OCI-LY1 (cell line): Measurements from ENCODE around the gene SAMD8.

ENCODE experiments used
- H2AFZ ChIP-seq: fragments of 200-600 bp; sonication (generic), shearing (Covaris generic); 2 replicates; pipeline ENCODE4 v1.6.0; 2014; ENCODE audit warnings: antibody characterized with exemption, mild to moderate bottlenecking, low read length
- H3F3A ChIP-seq: fragments of 200-600 bp; sonication (generic), shearing (Covaris generic); 2 replicates; pipeline ENCODE4 v1.6.0; 2014; ENCODE audit warnings: mild to moderate bottlenecking, antibody characterized with exemption, low read length, moderate library complexity; ENCODE audit not compliant: insufficient read depth
- H3K27ac ChIP-seq: fragments of 200-600 bp; sonication (generic); 2 replicates; pipeline ENCODE4 v1.5.1; 2014; ENCODE audit warnings: low read length, mixed run types, mild to moderate bottlenecking, low read depth; ENCODE audit not compliant: poor library complexity, severe bottlenecking
- H3K27me3 ChIP-seq: fragments of 200-600 bp; sonication (generic); 2 replicates; pipeline ENCODE4 v1.6.0; 2014; ENCODE audit warnings: antibody characterized with exemption, mild to moderate bottlenecking, low read length, moderate library complexity; ENCODE audit not compliant: insufficient read depth
- H3K36me3 ChIP-seq: fragments of 200-600 bp; sonication (generic); 2 replicates; pipeline ENCODE4 v1.6.1; 2014; ENCODE audit warnings: mild to moderate bottlenecking, antibody characterized with exemption, low read length, moderate library complexity, mixed read lengths; ENCODE audit not compliant: insufficient read depth
- H3K4me1 ChIP-seq: fragments of 200-600 bp; sonication (generic); 2 replicates; pipeline ENCODE4 v1.5.1; 2014; ENCODE audit warnings: mild to moderate bottlenecking, low read length, moderate library complexity; ENCODE audit not compliant: insufficient read depth, severe bottlenecking
- H3K4me2 ChIP-seq: fragments of 200-600 bp; sonication (generic), shearing (Covaris generic); 2 replicates; pipeline ENCODE4 v1.6.1; 2014; ENCODE audit warnings: low read length
- H3K4me3 ChIP-seq: fragments of 200-600 bp; sonication (generic); 2 replicates; pipeline ENCODE4 v1.5.1; 2014; ENCODE audit warnings: low read length, low read depth, mild to moderate bottlenecking, mixed read lengths; ENCODE audit not compliant: poor library complexity, severe bottlenecking
- H3K79me2 ChIP-seq: fragments of 200-600 bp; shearing (Covaris generic); 2 replicates; pipeline ENCODE4 v1.6.1; 2016; ENCODE audit warnings: mixed run types, low read length, mixed read lengths; ENCODE audit not compliant: insufficient read depth
- H3K9ac ChIP-seq: fragments of 200-600 bp; sonication (generic), shearing (Covaris generic); 2 replicates; pipeline ENCODE4 v1.6.1; 2014; ENCODE audit warnings: mild to moderate bottlenecking, low read length, mixed read lengths
- H3K9me2 ChIP-seq: fragments of 200-600 bp; sonication (generic), shearing (Covaris generic); 2 replicates; pipeline ENCODE4 v1.6.1; 2014; ENCODE audit warnings: low read depth, mild to moderate bottlenecking, low read length, mixed read lengths
- H3K9me3 ChIP-seq: fragments of 200-600 bp; shearing (Covaris generic); 2 replicates; pipeline ENCODE4 v1.6.1; 2014; ENCODE audit warnings: low read length, mixed read lengths
- H4K20me1 ChIP-seq: fragments of 200-600 bp; sonication (generic), shearing (Covaris generic); 2 replicates; pipeline ENCODE4 v1.6.0; 2016; ENCODE audit warnings: mild to moderate bottlenecking, low read length; ENCODE audit not compliant: insufficient read depth
- CTCF ChIP-seq: fragments of 200-600 bp; sonication (generic), shearing (Covaris generic); IDR thresholded peaks from 2 replicates; pipeline ENCODE4 v1.5.1; 2017; ENCODE audit warnings: mild to moderate bottlenecking, antibody characterized with exemption, low read length, moderate library complexity, mixed read lengths
- EZH2 ChIP-seq: fragments of 200-600 bp; sonication (generic), shearing (Covaris generic); IDR thresholded peaks from 2 replicates; pipeline ENCODE4 v1.8.0; 2017; ENCODE audit warnings: borderline replicate concordance, mixed run types, mild to moderate bottlenecking, antibody characterized with exemption, low read length, moderate library complexity, mixed read lengths

The SAMD8 gene

GRCh38 chr10:75088640-75089039 is 22.8 kb upstream of the SAMD8 start:
- no peaks in the 10 kb centered on the region for H3K79me2 ChIP-seq
- H2AFZ ChIP-seq = no peak overlapping the region
- TF ChIP-seq CTCF (no peak), EZH2 (no peak)
- H3K4me3 ChIP-seq = no peak overlapping the region
- no peaks in the 10 kb centered on the region for H3K27me3 ChIP-seq
- no peaks in the 10 kb centered on the region for H3K9me3 ChIP-seq
- no peak overlapping the region for H3K4me2 ChIP-seq
- no peak overlapping the region for H3K27ac ChIP-seq
- no peaks in the 10 kb centered on the region for H3K9me2 ChIP-seq
- H4K20me1 ChIP-seq = no peaks in the 10 kb centered on the region
- no peaks in the 10 kb centered on the region for H3F3A ChIP-seq
- H3K36me3 ChIP-seq = no peaks in the 10 kb centered on the region
- H3K4me1 ChIP-seq = no peaks in the 10 kb centered on the region
- no peak overlapping the region for H3K9ac ChIP-seq

- no peak for TF ChIP-seq CTCF
- no peak for TF ChIP-seq EZH2
- no peak overlapping the region for H3K9ac ChIP-seq
- no peak overlapping the region for H3K27ac ChIP-seq
- no peaks in the 10 kb centered on the region for H3K27me3 ChIP-seq
- no peak overlapping the region for H3K4me2 ChIP-seq
- H2AFZ ChIP-seq = no peak overlapping the region
- H3K79me2 ChIP-seq = no peaks in the 10 kb centered on the region
- H3K9me3 ChIP-seq = no peaks in the 10 kb centered on the region
- no peaks in the 10 kb centered on the region for H3K4me1 ChIP-seq
- H3K36me3 ChIP-seq = no peaks in the 10 kb centered on the region
- no peaks in the 10 kb centered on the region for H3F3A ChIP-seq
- no peaks in the 10 kb centered on the region for H4K20me1 ChIP-seq
- no peak overlapping the region for H3K4me3 ChIP-seq
- H3K9me2 ChIP-seq = no peaks in the 10 kb centered on the region
These were observed 21.8 kb upstream of the SAMD8 start for GRCh38 chr10:75089634-75090033.

GRCh38 chr10:75091146-75091545 is 20.3 kb upstream of the SAMD8 start:
- TF ChIP-seq EZH2 = no peak
- no peak for TF ChIP-seq CTCF
- Histone ChIP-seq H3K9me2 (no peaks in the 10 kb centered on the region), H3K27ac (no peak overlapping the region), H4K20me1 (no peaks in the 10 kb centered on the region), H3K4me1 (no peaks in the 10 kb centered on the region), H3K4me3 (no peak overlapping the region), H3F3A (no peaks in the 10 kb centered on the region), H2AFZ (no peak overlapping the region), H3K9me3 (no peaks in the 10 kb centered on the region), H3K79me2 (no peaks in the 10 kb centered on the region), H3K36me3 (no peaks in the 10 kb centered on the region), H3K27me3 (no peaks in the 10 kb centered on the region), H3K4me2 (no peak overlapping the region), H3K9ac (no peak overlapping the region)
